ENCODE measurements around the gene RASA3.

DNA sequence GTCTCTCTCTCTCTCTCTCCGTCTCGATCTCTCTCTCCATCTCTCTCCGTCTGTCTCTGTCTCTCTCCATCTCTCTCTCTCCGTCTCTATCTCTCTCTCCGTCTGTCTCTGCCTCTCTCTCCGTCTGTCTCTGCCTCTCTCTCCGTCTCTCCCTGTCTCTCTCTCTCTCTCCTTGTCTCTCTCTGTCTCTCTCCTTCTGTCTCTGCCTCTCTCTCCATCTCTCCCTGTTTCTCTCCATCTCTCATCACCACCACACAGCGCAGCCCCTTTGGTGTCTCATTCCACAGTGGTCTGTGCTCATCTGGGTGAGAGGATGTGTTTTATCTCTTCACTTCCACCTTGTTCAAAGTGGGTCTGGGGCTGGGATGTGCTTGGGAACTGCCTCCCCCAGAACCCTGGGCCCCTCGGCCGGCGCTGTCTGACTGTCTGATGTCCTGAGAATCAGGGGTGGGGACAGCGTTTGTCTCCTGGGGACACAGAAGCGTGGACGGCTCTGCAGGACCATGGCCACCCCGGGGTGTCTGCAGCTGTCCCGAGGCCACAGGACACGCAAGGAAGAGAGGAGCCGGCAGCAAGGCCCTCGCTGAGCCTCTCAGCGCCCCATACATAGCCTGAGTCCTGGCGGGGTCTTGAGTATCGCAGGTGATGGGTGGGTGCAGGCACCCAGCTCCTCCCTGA, 118.3 kb downstream of the RASA3 start:
- no peak for TF ChIP-seq POLR2A (IDR thresholded peaks at IDR 0.05)
- TF ChIP-seq, protein P1, sequence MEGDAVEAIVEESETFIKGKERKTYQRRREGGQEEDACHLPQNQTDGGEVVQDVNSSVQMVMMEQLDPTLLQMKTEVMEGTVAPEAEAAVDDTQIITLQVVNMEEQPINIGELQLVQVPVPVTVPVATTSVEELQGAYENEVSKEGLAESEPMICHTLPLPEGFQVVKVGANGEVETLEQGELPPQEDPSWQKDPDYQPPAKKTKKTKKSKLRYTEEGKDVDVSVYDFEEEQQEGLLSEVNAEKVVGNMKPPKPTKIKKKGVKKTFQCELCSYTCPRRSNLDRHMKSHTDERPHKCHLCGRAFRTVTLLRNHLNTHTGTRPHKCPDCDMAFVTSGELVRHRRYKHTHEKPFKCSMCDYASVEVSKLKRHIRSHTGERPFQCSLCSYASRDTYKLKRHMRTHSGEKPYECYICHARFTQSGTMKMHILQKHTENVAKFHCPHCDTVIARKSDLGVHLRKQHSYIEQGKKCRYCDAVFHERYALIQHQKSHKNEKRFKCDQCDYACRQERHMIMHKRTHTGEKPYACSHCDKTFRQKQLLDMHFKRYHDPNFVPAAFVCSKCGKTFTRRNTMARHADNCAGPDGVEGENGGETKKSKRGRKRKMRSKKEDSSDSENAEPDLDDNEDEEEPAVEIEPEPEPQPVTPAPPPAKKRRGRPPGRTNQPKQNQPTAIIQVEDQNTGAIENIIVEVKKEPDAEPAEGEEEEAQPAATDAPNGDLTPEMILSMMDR (IDR thresholded peaks at IDR 0.05), result no peak

Data from right lobe of liver (tissue), 4 donors.